HG02870 (cell line): ENCODE results near the gene IFIH1.

Experiments
- ATAC-seq: cut with Tn5 transposase; IDR thresholded peaks from one replicate; pipeline ENCODE4 v1.9.1; 2021; ENCODE audit warnings: mild to moderate bottlenecking, moderate library complexity; ENCODE audit not compliant: unreplicated experiment

IFIH1 gene

GRCh38 chr2:162219426-162219825 lies 99.1 kb downstream of the IFIH1 start:
- ATAC-seq, result no peak

- ATAC-seq, result no peak
Observed at GRCh38 chr2:162217598-162217997, 100.9 kb downstream of the IFIH1 start.
